HepG2 (cell line): ENCODE results near the gene PMM2.
A peak's percentile ranks its signal among the peaks of the same experiment; 100 is the strongest.

Source experiments
- CREM ChIP-seq, 2 experiments: sonication (generic) in 1 of 2; formaldehyde crosslinking in 1 of 2; IDR thresholded peaks; 2 replicates each; pipeline versions ENCODE4 v1.4.0 to v1.6.1; 2016 to 2020; ENCODE audit warnings: antibody characterized with exemption in 1 of 2, mild to moderate bottlenecking in 1 of 2, missing genetic modification reagents in 1 of 2
- SATB2 ChIP-seq: sonication (generic); formaldehyde crosslinking; IDR thresholded peaks from 2 replicates; pipeline ENCODE4 v1.5.0; 2020; ENCODE audit warnings: missing genetic modification reagents
- ZNF232 ChIP-seq: sonication (generic); formaldehyde crosslinking; IDR thresholded peaks from 2 replicates; pipeline ENCODE4 v1.4.0; 2020; ENCODE audit warnings: missing genetic modification reagents, borderline replicate concordance
- TF ChIP-seq, protein P1 (sequence below): sonication (generic); formaldehyde crosslinking; IDR thresholded peaks from 2 replicates; pipeline ENCODE4 v1.5.0; 2020; ENCODE audit warnings: mild to moderate bottlenecking, missing genetic modification reagents, moderate library complexity
- TF ChIP-seq, protein P2 (sequence below): sonication (generic); formaldehyde crosslinking; IDR thresholded peaks from 2 replicates; pipeline ENCODE4 v1.5.0; 2020; ENCODE audit warnings: mild to moderate bottlenecking, missing genetic modification reagents
- TF ChIP-seq, protein P3 (sequence below), 2 experiments: sonication (generic) in 1 of 2; formaldehyde crosslinking in 1 of 2; IDR thresholded peaks; 2 replicates each; pipeline versions ENCODE4 v1.4.0 to v1.6.1; 2018 to 2020; ENCODE audit warnings: missing genetic modification reagents in 2 of 2, borderline replicate concordance in 1 of 2, low read depth in 1 of 2, mild to moderate bottlenecking in 1 of 2, missing biosample characterization in 1 of 2
- TF ChIP-seq, protein P4 (sequence below): sonication (generic); formaldehyde crosslinking; IDR thresholded peaks from 2 replicates; pipeline ENCODE4 v1.4.0; 2020; ENCODE audit warnings: mild to moderate bottlenecking, missing genetic modification reagents, borderline replicate concordance

DNA sequence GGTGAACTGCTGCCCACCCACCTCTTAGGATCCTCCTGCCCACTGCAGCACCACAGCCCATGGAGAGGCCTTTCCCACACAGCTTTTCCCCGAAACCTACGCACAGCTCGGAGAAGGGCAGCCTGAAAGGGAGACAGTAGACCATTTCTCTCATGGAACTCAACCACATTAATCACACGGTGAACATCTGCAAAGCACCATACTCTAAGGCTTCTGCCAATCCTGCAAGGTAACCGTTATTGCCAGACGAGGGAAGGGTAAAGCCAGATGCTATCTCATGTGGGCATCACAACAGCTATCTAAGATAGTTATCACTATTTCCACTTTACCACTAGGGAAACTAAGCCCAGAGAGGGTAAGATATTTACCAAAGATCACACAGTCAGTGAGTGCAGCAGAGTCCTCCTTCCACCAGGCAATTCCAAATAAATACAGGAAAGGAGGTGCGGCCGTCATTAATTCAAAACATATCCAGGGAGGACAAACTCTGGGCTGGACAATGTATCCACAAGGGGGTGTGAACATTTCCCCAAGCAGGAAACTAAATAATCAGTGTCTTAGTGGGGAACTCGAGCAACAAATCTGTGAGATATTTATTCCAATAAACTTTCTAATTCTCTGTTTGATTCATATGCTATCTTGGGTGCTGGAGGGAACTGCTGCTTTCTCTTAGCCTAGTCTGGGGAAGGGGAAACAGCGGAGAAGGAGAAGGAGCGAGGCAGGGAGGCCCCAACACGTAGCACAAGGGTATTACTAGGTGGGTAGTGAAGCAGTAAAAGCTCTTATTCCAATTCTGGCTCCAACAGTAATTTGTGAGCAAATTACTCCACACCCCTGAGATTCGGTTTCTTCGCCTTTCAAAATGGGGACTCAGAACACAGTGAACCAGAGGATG lies 923 bp upstream of the PMM2 start:
- TF ChIP-seq, protein P1, sequence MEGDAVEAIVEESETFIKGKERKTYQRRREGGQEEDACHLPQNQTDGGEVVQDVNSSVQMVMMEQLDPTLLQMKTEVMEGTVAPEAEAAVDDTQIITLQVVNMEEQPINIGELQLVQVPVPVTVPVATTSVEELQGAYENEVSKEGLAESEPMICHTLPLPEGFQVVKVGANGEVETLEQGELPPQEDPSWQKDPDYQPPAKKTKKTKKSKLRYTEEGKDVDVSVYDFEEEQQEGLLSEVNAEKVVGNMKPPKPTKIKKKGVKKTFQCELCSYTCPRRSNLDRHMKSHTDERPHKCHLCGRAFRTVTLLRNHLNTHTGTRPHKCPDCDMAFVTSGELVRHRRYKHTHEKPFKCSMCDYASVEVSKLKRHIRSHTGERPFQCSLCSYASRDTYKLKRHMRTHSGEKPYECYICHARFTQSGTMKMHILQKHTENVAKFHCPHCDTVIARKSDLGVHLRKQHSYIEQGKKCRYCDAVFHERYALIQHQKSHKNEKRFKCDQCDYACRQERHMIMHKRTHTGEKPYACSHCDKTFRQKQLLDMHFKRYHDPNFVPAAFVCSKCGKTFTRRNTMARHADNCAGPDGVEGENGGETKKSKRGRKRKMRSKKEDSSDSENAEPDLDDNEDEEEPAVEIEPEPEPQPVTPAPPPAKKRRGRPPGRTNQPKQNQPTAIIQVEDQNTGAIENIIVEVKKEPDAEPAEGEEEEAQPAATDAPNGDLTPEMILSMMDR, result peak; percentile 26; the same call in 1 of the 2 replicates
- TF ChIP-seq, protein P2, sequence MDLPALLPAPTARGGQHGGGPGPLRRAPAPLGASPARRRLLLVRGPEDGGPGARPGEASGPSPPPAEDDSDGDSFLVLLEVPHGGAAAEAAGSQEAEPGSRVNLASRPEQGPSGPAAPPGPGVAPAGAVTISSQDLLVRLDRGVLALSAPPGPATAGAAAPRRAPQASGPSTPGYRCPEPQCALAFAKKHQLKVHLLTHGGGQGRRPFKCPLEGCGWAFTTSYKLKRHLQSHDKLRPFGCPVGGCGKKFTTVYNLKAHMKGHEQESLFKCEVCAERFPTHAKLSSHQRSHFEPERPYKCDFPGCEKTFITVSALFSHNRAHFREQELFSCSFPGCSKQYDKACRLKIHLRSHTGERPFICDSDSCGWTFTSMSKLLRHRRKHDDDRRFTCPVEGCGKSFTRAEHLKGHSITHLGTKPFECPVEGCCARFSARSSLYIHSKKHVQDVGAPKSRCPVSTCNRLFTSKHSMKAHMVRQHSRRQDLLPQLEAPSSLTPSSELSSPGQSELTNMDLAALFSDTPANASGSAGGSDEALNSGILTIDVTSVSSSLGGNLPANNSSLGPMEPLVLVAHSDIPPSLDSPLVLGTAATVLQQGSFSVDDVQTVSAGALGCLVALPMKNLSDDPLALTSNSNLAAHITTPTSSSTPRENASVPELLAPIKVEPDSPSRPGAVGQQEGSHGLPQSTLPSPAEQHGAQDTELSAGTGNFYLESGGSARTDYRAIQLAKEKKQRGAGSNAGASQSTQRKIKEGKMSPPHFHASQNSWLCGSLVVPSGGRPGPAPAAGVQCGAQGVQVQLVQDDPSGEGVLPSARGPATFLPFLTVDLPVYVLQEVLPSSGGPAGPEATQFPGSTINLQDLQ, result no peak
- TF ChIP-seq, protein P3, sequence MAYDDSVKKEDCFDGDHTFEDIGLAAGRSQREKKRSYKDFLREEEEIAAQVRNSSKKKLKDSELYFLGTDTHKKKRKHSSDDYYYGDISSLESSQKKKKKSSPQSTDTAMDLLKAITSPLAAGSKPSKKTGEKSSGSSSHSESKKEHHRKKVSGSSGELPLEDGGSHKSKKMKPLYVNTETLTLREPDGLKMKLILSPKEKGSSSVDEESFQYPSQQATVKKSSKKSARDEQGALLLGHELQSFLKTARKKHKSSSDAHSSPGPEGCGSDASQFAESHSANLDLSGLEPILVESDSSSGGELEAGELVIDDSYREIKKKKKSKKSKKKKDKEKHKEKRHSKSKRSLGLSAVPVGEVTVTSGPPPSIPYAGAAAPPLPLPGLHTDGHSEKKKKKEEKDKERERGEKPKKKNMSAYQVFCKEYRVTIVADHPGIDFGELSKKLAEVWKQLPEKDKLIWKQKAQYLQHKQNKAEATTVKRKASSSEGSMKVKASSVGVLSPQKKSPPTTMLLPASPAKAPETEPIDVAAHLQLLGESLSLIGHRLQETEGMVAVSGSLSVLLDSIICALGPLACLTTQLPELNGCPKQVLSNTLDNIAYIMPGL (CRISPR knock-in tag; IDR thresholded peaks at IDR 0.05; ENCODE audit: borderline replicate concordance in 1 of 2, low read depth in 1 of 2), result no peak
- no peak for TF ChIP-seq ZNF232 (CRISPR knock-in tag)
- TF ChIP-seq, protein P4, sequence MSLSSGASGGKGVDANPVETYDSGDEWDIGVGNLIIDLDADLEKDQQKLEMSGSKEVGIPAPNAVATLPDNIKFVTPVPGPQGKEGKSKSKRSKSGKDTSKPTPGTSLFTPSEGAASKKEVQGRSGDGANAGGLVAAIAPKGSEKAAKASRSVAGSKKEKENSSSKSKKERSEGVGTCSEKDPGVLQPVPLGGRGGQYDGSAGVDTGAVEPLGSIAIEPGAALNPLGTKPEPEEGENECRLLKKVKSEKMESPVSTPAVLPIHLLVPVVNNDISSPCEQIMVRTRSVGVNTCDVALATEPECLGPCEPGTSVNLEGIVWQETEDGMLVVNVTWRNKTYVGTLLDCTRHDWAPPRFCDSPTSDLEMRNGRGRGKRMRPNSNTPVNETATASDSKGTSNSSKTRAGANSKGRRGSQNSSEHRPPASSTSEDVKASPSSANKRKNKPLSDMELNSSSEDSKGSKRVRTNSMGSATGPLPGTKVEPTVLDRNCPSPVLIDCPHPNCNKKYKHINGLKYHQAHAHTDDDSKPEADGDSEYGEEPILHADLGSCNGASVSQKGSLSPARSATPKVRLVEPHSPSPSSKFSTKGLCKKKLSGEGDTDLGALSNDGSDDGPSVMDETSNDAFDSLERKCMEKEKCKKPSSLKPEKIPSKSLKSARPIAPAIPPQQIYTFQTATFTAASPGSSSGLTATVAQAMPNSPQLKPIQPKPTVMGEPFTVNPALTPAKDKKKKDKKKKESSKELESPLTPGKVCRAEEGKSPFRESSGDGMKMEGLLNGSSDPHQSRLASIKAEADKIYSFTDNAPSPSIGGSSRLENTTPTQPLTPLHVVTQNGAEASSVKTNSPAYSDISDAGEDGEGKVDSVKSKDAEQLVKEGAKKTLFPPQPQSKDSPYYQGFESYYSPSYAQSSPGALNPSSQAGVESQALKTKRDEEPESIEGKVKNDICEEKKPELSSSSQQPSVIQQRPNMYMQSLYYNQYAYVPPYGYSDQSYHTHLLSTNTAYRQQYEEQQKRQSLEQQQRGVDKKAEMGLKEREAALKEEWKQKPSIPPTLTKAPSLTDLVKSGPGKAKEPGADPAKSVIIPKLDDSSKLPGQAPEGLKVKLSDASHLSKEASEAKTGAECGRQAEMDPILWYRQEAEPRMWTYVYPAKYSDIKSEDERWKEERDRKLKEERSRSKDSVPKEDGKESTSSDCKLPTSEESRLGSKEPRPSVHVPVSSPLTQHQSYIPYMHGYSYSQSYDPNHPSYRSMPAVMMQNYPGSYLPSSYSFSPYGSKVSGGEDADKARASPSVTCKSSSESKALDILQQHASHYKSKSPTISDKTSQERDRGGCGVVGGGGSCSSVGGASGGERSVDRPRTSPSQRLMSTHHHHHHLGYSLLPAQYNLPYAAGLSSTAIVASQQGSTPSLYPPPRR (CRISPR knock-in tag), result no peak
- no peak for TF ChIP-seq SATB2 (CRISPR knock-in tag)
- TF ChIP-seq CREM (IDR thresholded peaks at IDR 0.05), result no peak
- TF ChIP-seq CREM (CRISPR knock-in tag; IDR thresholded peaks at IDR 0.05), result no peak
